GM18502 (cell line): Measurements from ENCODE around the gene AGT.

Source experiments
- ATAC-seq: cut with Tn5 transposase; IDR thresholded peaks from one replicate; pipeline ENCODE4 v1.9.1; 2021; ENCODE audit warnings: mild to moderate bottlenecking; ENCODE audit not compliant: unreplicated experiment, poor library complexity

AGT gene

GRCh38 chr1:230713915-230714764 is at the start of gene AGT:
AGT (minus strand) TSS chr1:230714122; CDS start chr1:230710823, 3,299 bp downstream.
- ATAC-seq, result no peak

DNA sequence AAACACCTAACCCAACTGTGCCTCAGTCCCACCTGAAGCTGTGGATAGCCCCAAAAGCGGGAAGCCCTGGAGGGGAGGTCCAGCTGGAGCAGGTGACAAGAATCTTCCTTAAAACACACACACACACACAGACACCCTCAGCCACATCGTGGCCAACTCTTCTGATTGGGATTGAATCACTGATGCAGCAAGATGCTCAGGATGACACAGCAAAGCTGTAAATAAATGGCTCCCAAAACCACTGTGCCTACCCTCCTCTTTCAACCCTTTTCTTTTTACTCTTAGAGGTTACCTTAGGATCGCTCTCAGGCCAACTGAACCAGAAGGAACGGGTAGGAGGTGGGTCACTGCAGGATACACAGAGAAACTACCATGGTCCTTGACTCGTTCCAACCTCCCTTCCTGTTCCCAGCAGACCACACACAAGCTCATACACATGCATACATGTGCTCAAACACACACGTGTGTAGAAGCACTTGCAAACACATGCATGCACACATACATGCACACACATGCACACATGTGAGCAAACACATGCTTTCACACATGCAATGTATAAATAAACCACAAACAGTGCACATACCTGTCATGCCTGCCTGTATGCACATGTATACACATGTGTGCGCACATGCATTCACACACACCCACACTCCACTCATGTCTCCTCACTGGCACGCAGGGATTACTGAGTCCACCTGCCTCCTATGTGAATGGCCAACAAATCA is 47.7 kb upstream of the AGT start:
- ATAC-seq, result no peak

DNA sequence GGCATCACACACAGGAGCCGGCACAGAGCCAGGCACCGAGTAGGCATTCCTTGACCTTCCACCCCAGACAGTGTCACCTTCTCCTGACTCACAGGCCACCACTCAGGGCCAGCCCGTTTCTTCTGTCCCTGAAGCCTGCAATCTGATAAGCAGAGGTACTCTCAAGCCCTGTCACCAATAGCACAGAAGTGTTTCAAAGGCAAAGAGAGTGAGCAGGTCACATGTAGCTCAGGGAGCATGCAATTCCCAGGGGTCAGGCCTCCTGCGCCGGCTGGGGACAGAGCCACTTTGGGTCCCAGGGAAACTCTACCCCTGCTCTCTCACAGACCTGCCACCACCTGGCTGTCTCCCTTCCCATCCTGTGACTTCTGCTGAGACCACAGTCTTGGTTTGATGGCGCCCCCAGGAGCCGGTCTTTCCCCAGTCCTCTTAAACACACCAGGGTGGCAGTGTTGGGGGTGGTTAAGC is 46.5 kb upstream of the AGT start:
- ATAC-seq, result no peak

DNA sequence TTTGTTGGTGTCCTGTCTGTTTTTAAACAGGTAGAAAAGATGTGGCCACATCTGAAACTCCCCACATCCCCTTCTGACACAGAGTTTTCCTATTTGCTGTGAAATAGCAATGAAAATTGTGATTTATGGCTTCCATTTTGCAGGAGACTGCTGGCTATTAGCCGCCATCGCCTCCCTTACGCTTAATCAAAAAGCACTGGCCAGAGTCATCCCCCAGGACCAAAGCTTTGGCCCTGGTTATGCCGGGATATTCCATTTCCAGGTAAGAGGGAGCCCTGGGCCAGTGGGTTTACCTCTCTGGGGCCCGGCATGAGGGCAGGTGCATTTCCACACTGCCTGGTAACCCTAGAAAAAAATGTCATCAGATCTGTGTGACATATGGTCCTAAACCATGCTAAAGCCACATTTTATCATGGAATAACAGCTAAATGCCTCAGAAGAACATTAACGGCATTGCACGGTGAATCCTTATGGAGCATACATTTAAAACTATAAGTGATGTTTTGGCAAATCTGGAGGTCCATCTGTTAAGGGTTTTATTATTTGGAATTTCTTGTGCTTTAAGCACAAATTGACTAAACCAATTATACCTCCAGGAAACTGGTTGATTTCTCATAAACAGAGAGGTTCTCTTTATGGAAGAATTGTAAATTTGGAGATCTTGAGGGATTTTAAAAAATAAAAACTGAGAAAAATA is 45.6 kb upstream of the AGT start:
- ATAC-seq, result no peak

- no peak for ATAC-seq
Measured at GRCh38 chr1:230758709-230759368, 44.9 kb upstream of the AGT start.

DNA sequence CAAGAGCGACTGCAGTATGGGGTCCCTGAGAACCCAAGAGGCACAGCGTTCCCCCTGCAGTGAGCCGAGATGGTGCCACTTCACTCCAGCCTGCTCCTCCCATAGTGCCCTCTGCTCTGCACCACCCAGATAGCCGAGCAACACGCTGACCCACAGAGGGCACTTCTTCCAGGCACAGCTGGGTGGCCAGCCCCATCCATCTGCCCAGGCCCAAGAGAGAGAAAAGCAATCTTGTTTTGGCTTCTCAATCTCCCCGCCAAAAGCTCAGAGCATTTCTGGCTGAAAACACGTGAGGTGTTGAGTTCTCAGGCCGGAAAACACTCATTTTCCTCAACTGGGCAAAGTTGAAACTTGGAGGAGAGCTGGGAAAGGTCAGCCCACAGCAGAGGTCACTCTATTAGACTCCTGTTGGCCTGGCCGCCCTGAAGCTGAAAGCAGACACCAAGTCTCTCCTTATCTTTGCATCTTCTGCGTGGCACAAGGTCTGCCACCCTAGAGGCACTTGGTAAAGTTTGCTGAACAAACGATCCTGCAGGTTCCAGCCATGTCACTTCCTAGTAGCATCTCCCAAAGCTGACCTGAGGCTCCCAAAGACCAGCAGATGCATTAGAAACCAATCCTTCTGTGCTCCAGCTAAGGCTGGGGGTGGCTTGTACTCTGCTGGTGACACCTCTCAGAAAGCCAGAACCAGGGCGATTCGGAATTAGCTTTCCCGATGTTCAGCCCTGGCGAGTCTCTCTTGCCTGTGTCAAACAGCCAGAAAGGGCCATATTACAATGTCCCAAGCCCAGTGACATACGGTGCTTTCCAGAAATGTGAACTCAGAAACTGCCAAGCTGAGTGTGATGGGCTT is 44.2 kb upstream of the AGT start:
- ATAC-seq, result no peak

- no peak for ATAC-seq
Measured at GRCh38 chr1:230754796-230755195, 40.9 kb upstream of the AGT start.

DNA sequence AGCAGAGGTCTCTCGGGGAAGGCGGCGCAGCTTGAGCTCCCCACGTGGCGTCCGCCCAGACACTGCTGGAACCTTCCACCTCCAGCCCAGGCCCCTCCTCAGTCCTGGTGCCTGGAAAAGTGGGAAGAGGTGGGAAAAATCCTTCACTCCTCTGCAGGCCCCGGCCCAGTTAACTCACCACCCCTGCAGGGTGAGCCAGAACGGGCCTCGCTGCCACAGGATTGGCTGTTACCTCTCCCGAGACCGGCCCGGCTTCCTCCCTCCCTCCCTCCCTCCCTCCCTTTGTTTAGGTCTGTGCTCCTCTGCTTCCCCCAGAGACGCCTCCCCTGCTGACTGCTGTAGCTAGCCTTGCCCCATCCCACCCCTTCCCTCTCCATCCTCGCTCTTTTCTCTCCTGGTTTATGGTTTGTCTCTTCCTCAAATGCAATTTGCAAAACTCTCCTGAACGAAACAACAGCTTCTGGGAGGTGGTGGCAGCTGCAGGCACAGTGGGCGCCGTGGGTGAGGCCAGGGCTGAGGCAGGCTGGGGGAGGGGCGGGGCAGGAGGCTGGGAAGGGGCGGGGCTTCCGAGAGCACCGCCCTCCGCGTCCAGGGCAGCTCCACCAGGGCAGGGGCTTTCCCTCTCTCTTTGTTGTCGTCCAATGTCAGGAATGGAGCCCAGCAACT is 39.8 kb upstream of the AGT start:
- peak; percentile 43 for ATAC-seq

DNA sequence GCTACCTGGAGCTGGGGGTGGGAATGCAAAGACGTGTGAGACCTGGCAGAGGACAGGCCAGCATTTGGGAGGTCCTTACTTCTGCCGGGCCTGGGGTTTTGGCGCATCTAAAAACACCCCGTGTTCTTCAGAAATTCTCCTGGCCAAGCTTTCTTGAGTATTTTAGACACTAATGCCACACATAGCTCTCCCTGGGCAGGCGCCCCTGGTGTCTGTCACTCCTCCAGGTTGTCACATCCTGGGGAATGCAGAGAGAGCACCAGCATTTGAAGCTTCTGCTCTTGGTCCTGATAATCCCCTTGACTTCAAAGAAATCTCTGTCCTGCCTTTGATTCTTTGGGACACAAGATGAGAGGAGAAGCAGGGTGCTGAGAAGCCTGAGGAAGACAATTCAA is 39.3 kb upstream of the AGT start:
- no peak for ATAC-seq

DNA sequence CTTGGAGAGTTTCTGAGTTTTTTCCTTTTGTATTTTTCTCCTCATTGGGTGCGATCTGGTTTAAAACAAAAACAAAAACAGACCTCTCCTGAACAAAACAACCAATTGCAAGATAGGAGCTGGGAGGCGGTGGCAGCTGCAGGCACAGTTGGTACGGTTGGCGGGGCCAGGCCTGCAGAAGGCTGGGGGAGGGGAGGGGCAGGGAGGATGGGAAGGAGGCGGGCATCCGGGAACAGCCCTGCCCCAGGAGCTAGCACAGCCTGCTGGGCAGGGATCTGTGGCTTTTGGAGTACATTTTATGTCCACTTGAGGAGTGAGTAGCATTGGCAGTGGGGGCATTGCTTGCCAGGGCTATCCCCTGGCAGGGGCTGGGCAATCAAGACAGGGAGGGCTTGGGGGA is 38.5 kb upstream of the AGT start:
- ATAC-seq, result no peak

DNA sequence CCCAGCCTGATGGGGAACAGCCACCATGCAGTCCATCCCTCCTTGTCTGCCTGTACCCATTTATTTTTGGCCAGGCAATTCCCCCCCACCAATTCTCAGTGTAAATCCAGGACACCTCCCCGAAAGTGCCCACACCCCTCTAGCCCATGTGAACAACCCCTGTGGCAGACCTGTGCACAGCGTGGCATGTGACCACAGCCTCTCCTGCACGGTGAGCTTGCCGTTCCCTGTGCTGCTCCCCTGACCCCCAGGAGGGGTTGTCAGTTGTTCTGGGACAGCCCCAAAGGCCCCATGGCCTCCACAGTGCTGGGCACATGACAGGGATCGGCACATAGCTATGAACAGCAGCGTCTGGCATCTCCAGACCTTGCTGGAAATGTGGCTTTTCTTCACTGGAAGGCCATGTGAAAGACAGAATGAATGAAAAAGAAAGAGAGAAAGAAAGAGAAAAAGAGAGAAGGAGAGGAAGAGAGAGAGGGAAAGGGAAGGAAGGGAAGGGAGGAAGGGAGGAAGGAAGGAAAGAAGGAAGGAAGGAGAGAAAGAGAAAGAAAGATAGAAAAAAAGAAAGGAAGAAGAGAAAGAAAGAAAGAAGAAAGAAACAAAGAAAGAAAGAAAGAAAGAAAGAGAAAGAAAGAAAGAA is 37.2 kb upstream of the AGT start:
- ATAC-seq, result no peak

GRCh38 chr1:230750576-230750975 is 36.7 kb upstream of the AGT start:
- no peak for ATAC-seq

DNA sequence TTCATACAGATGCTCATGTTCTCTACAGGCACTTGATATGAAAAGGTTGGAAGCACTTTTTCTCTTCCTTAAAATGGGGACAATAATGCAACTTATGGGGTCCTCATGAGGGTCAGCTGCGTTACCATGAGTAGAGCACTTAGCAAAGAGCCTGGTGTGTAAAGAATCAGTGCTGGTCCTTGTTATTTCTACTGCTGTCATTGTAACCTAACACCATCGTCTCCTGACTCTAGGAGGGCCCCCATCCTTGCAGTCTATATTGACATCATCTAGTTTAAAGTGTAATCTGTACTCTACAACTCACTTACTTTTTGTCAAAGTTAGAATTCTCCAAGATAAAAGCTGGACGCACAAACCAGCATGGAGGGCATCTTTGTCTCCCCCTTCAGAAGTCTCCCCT is 35.7 kb upstream of the AGT start:
- no peak for ATAC-seq

GRCh38 chr1:230749150-230749549 is 35.2 kb upstream of the AGT start:
- peak; percentile 74 for ATAC-seq

DNA sequence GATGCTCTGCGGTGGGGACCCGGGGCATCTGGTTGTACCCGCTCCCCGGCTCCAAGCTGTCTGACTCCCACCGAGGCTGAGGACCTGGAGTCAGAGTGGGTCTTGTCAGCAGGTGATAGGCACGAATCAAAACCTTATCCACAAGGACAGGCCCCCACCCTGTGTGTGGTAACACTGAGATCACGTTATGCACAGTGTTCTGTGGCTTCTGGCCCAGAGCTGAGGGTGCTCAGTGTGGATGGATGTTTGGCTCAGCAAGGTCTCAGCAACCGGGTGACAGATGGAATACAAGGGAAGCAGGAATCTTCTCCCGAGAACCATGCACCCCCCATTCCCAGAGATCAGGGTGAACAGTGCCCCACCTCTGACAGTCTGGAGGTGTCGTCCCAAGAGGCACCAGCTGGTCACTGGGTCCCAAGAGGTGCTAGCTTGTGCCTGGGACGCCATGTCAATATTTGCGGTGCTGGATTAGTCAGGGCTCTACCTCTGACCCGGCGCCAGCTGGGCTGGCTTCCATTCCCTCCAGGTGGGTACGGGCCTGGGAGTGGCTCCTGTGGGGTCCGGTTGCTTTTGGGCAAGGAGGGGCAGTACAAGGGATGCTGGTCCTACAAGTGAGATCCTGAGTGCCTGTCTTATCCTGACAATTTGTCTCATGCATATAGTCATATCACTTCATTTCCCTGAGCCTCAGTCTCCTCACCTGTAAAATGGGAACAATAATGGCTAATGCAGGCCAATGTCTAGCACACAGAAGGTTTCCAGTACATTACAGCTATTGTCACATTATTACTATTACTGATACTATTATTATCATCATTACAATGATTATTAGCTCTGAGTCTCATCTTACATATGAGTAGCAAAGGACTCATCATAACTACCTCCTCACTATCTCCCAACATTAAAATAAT is 34.2 kb upstream of the AGT start:
- ATAC-seq, result no peak

DNA sequence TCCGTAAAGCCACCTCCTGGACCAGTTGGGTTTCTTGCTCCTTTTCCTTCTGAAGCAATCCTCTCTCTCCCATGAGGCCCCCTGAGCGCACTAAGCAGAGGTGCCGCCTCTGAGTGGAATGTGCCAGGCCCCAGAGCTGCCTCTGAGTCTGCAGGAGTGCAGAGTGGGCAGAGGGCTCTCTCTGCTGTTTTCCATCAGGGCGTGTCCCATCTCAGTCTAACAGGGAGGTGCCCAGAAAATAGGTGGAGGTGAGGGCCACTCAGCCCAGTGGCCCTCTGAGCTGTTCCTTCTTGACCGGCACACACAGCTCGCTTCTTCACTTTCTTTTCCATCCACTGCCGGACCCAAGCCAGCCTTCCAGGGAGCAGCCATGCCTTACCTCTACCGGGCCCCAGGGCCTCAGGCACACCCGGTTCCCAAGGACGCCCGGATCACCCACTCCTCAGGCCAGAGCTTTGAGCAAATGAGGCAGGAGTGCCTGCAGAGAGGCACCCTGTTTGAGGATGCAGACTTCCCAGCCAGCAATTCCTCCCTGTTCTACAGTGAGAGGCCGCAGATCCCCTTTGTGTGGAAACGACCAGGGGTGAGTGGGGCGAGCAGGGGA is 33.3 kb upstream of the AGT start, which contains the start of gene CAPN9:
Gene CAPN9, plus strand, starts transcription at position 262 of the 604 bp plus-strand sequence. Its CDS starts 109 bp downstream, at position 371.
- no peak for ATAC-seq

DNA sequence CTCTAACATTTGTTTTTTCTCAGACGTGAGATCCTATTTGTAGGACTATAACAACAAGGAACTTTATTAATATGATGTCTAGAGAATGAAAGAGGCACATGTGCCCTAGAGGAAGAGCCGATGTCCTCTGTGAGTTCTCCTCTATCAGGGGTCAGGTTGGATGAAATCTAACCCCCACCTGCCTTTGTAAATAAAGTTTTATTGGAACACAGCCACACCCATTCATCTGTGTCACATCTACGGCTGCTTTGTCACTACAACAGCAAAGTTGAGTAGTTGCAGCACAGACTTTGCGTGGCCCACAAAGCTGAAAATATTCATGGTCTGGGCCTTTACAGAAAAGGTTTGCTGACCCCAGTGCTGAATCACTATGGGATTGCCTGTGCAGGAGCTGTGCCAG is 32.7 kb upstream of the AGT start:
- ATAC-seq, result no peak
